Fibroblast of lung (primary cell): ENCODE measurements around the gene ULBP2. TPM values are rescaled to one million over a fixed set of nuclear protein-coding genes. Genes with fewer than 3 reads are reported as not detected.
A peak's percentile ranks its signal among the peaks of the same experiment; 100 is the strongest.

Experiments
- DNase-seq, 2 donors: peaks; one replicate each; pipeline versions ENCODE4 v3.0.0 to v3.0.0-alpha.2; 2010; ENCODE audit warnings: low read depth in 2 of 2
- H2AFZ ChIP-seq: 2 replicates; pipeline ENCODE4 v1.5.1; 2012; ENCODE audit warnings: low read length, control low read depth, inconsistent platforms
- H3K27ac ChIP-seq: 2 replicates; pipeline ENCODE4 v1.5.1; 2011; ENCODE audit warnings: low read length, control low read depth; ENCODE audit not compliant: insufficient read depth
- H3K27me3 ChIP-seq: 2 replicates; pipeline ENCODE4 v1.5.1; 2011; ENCODE audit warnings: mild to moderate bottlenecking, low read length; ENCODE audit not compliant: control insufficient read depth, insufficient read depth
- H3K36me3 ChIP-seq: 2 replicates; pipeline ENCODE4 v1.5.1; 2011; ENCODE audit warnings: low read length; ENCODE audit not compliant: control insufficient read depth, insufficient read depth
- H3K4me1 ChIP-seq: 2 replicates; pipeline ENCODE4 v1.5.1; 2011; ENCODE audit warnings: low read length; ENCODE audit not compliant: control insufficient read depth, insufficient read depth; ENCODE audit errors: extremely low read depth
- H3K4me2 ChIP-seq: 2 replicates; pipeline ENCODE4 v1.5.1; 2011; ENCODE audit warnings: low read length, control low read depth; ENCODE audit not compliant: insufficient read depth; ENCODE audit errors: extremely low read depth
- H3K4me3 ChIP-seq, 4 experiments: fragments of 200-600 bp in 1 of 4; sonication (generic) in 1 of 4; replicated peaks in 1 of 4; 2 replicates each; pipeline ENCODE4 v1.5.1; 2011 to 2016; ENCODE audit warnings: low read length in 4 of 4, low read depth in 3 of 4, mild to moderate bottlenecking in 3 of 4, control low read depth in 2 of 4, inconsistent platforms in 1 of 4, mixed read lengths in 1 of 4; ENCODE audit not compliant: insufficient read depth in 1 of 4; ENCODE audit errors: control extremely low read depth in 1 of 4
- H3K79me2 ChIP-seq: 2 replicates; pipeline ENCODE4 v1.5.1; 2012; ENCODE audit warnings: mild to moderate bottlenecking, low read length, inconsistent platforms; ENCODE audit not compliant: control insufficient read depth, insufficient read depth
- H3K9ac ChIP-seq: 2 replicates; pipeline ENCODE4 v1.5.1; 2011; ENCODE audit warnings: mild to moderate bottlenecking, low read length, control low read depth; ENCODE audit not compliant: insufficient read depth
- H3K9me3 ChIP-seq: 2 replicates; pipeline ENCODE4 v1.5.1; 2012; ENCODE audit warnings: low read depth, low read length; ENCODE audit not compliant: control insufficient read depth, insufficient read depth
- H4K20me1 ChIP-seq: 2 replicates; pipeline ENCODE4 v1.5.1; 2011; ENCODE audit warnings: low read length; ENCODE audit not compliant: control insufficient read depth, insufficient read depth; ENCODE audit errors: extremely low read depth
- CTCF ChIP-seq, 2 donors: IDR thresholded peaks in 1 of 2; conservative IDR thresholded peaks in 1 of 2; 1 replicate in 1 of 2; 2 replicates in 1 of 2; pipeline ENCODE4 v1.5.1; 2011 to 2012; ENCODE audit warnings: low read length in 2 of 2, control low read depth in 1 of 2, inconsistent platforms in 1 of 2, low read depth in 1 of 2, mild to moderate bottlenecking in 1 of 2
- EZH2 ChIP-seq: IDR thresholded peaks from 2 replicates; pipeline ENCODE4 v1.5.1; 2012; ENCODE audit warnings: low read length, control low read depth, mild to moderate bottlenecking; ENCODE audit errors: missing control alignments
- polyA plus RNA-seq, 2 donors: library from polyadenylated mRNA; depleted of rRNA in 1 of 2; stranded (reverse) in 1 of 2; unstranded in 1 of 2; fragments of >200 nt; gene quantifications; 2 replicates each; pipeline ENCODE4 v1.2.1, GENCODE V29; 2011 to 2012; ENCODE audit warnings: missing spikeins in 1 of 2
- total RNA-seq: library from RNA; depleted of rRNA; stranded (reverse); fragments of >200 nt; gene quantifications from 2 replicates; pipeline ENCODE4 v1.2.1, GENCODE V29; 2014

ULBP2 gene
- total and polyA plus RNA-seq, 2 donors (not counting 1 experiment from before 2014, with no cell fraction given): 1.8 to 6.9 TPM

GRCh38 chr6:149923327-149923986 is 18.4 kb upstream of the ULBP2 start:
- H3K9ac ChIP-seq: no peak overlapping the region
- peak overlapping the region; percentile 79 for H3K4me2 ChIP-seq
- H3K27ac ChIP-seq: no peak overlapping the region
- no peaks in the 10 kb centered on the region for H3K36me3 ChIP-seq
- H3K4me1 ChIP-seq: peaks cover 6% of the 10 kb centered on the region
- H3K79me2 ChIP-seq: no peaks in the 10 kb centered on the region
- H3K4me3 ChIP-seq: peak overlapping the region; percentile 41 to 77 (median 69)
- H2AFZ ChIP-seq: peak overlapping the region; percentile 71
- no peaks in the 10 kb centered on the region for H3K9me3 ChIP-seq
- TF ChIP-seq EZH2 (no peak), CTCF (conservative IDR thresholded peaks at IDR 0.05 in 1 of 2, IDR thresholded peaks at IDR 0.05 in 1 of 2; ENCODE audit: low read depth in 1 of 2, low read length in 2 of 2) (no peak)
- H3K27me3 ChIP-seq: no peaks in the 10 kb centered on the region
- no peak for DNase-seq
- no peaks in the 10 kb centered on the region for H4K20me1 ChIP-seq

DNA sequence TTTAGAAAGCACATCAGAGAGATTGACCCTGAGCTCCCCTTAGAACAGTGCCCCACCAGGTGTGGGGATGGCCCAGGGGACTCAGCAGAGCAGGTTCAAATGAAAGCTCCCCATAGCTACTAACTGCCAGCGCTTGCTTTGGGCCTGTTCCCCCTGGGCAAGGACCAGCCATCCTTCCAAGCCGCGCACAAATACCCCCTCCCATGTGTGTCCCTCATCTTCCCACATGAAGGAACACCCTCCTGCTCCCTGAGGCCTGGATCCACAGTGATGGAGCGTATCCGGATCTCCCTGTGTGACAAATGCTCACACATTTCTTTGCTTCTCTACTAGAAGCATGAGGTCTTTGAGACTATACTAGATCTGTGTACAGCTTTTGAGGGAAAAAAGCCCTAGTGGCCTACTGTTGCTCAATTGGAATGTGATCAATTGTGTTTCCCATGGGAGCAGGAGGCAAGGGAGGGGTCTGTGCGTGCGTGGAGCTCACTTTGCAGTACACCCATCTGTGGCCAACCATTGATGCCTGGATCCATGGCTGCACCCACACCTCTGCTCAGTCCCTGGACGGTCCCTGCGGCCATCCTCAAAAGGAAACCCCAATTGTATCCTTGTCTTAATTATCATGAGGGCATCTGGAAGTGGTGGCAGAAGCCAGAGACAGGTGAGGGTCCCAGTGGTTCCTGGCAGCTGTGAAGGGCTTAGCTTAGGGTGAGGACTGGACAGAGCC is 17.4 kb upstream of the ULBP2 start:
- peaks cover 6% of the 10 kb centered on the region for H3K4me1 ChIP-seq
- H4K20me1 ChIP-seq: no peaks in the 10 kb centered on the region
- no peaks in the 10 kb centered on the region for H3K36me3 ChIP-seq
- no peak overlapping the region for H3K9ac ChIP-seq
- H2AFZ ChIP-seq: no peak overlapping the region
- no peak overlapping the region for H3K27ac ChIP-seq
- TF ChIP-seq CTCF (conservative IDR thresholded peaks at IDR 0.05 in 1 of 2, IDR thresholded peaks at IDR 0.05 in 1 of 2; ENCODE audit: low read depth in 1 of 2, low read length in 2 of 2) (no peak), EZH2 (no peak)
- no peak for DNase-seq
- no peak overlapping the region for H3K4me2 ChIP-seq
- H3K4me3 ChIP-seq: no peak overlapping the region
- H3K27me3 ChIP-seq: peaks cover 5% of the 10 kb centered on the region
- H3K9me3 ChIP-seq: no peaks in the 10 kb centered on the region
- no peaks in the 10 kb centered on the region for H3K79me2 ChIP-seq

GRCh38 chr6:149924933-149925252 is 16.9 kb upstream of the ULBP2 start:
- TF ChIP-seq EZH2: no peak
- H3K9me3 ChIP-seq: no peaks in the 10 kb centered on the region
- DNase-seq: no peak
- H2AFZ ChIP-seq: no peak overlapping the region
- no peak overlapping the region for H3K4me2 ChIP-seq
- no peak overlapping the region for H3K9ac ChIP-seq
- peaks cover 9% of the 10 kb centered on the region for H3K27me3 ChIP-seq
- no peak overlapping the region for H3K4me3 ChIP-seq
- peaks cover 6% of the 10 kb centered on the region for H3K4me1 ChIP-seq
- H4K20me1 ChIP-seq: no peaks in the 10 kb centered on the region
- no peak overlapping the region for H3K27ac ChIP-seq
- no peaks in the 10 kb centered on the region for H3K36me3 ChIP-seq
- H3K79me2 ChIP-seq: no peaks in the 10 kb centered on the region
